DND-41 (cell line): ENCODE data around the gene TEKT3.

Experiments
- ATAC-seq: fragments of 200-7000 bp; cut with Tn5 transposase; 3 replicates; pipeline ENCODE4 v1.9.1; 2021; ENCODE audit warnings: low read depth; ENCODE audit not compliant: insufficient read depth
- DNase-seq: peaks from one replicate; pipeline ENCODE4 v3.0.0-alpha.2; 2020
- H2AFZ ChIP-seq: 2 replicates; pipeline ENCODE4 v1.6.0; 2012; ENCODE audit warnings: low read depth, low read length
- H3K27ac ChIP-seq: 2 replicates; pipeline ENCODE4 v1.5.1; 2012; ENCODE audit warnings: low read length, inconsistent platforms
- H3K27me3 ChIP-seq: fragments of 200-600 bp; sonication (generic); 2 replicates; pipeline ENCODE4 v1.6.0; 2012; ENCODE audit warnings: low read length, mild to moderate bottlenecking, inconsistent platforms; ENCODE audit not compliant: insufficient read depth, poor library complexity
- H3K36me3 ChIP-seq: 2 replicates; pipeline ENCODE4 v1.5.1; 2012; ENCODE audit warnings: low read length, inconsistent platforms; ENCODE audit not compliant: insufficient read depth
- H3K4me1 ChIP-seq: 2 replicates; pipeline ENCODE4 v1.5.1; 2012; ENCODE audit warnings: mild to moderate bottlenecking, low read length; ENCODE audit not compliant: insufficient read depth
- H3K4me2 ChIP-seq: 2 replicates; pipeline ENCODE4 v1.6.0; 2012; ENCODE audit warnings: mild to moderate bottlenecking, moderate library complexity, low read length, inconsistent platforms; ENCODE audit not compliant: insufficient read depth
- H3K4me3 ChIP-seq, 2 experiments: fragments of 200-600 bp in 1 of 2; shearing (Covaris generic) in 1 of 2; 2 replicates each; pipeline ENCODE4 v1.5.1; 2012 to 2016; ENCODE audit warnings: inconsistent platforms in 2 of 2, low read length in 2 of 2, mild to moderate bottlenecking in 2 of 2, low read depth in 1 of 2, moderate library complexity in 1 of 2
- H3K79me2 ChIP-seq: 2 replicates; pipeline ENCODE4 v1.6.0; 2012; ENCODE audit warnings: low read length, inconsistent platforms; ENCODE audit not compliant: insufficient read depth
- H3K9ac ChIP-seq: 2 replicates; pipeline ENCODE4 v1.6.0; 2012; ENCODE audit warnings: low read depth, mild to moderate bottlenecking, inconsistent platforms, low read length, moderate library complexity
- H3K9me3 ChIP-seq: 2 replicates; pipeline ENCODE4 v1.5.1; 2012; ENCODE audit warnings: low read length, moderate library complexity, mild to moderate bottlenecking, inconsistent platforms; ENCODE audit not compliant: insufficient read depth, severe bottlenecking
- H4K20me1 ChIP-seq: 2 replicates; pipeline ENCODE4 v1.6.0; 2012; ENCODE audit warnings: low read length; ENCODE audit not compliant: insufficient read depth
- EZH2 ChIP-seq: IDR thresholded peaks from 3 replicates; pipeline ENCODE4 v1.6.1; 2012; ENCODE audit warnings: borderline replicate concordance, low read depth, mild to moderate bottlenecking, moderate library complexity, low read length, inconsistent platforms; ENCODE audit not compliant: severe bottlenecking
- TF ChIP-seq, protein P1 (sequence below): IDR thresholded peaks from 2 replicates; pipeline ENCODE4 v1.5.1; 2012; ENCODE audit warnings: borderline replicate concordance, low read length, moderate library complexity, mild to moderate bottlenecking; ENCODE audit not compliant: poor library complexity, severe bottlenecking; ENCODE audit errors: extremely low read depth

The TEKT3 gene

DNA sequence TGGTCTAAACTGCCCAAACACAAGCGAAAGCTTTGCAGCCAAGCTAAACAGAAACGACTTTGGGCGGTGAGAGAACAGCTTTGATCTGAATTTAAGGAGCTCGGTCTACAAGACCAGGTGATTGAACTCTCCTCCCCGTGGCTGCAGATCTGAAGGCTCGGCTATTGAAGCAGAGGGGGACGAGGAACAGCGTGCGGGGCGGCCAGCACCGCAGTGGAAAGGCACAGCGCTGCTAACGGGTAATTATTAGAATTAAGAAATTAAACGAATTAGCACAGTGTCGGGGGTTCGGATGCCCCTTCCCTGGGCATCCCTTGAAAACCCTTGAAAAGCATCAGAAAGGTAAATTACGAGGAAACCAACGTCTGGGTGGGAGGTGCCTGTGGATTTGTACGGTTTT lies 431 bp downstream of the TEKT3 start:
- H3K27me3 ChIP-seq: peaks cover 16% of the 10 kb centered on the region
- H3K27ac ChIP-seq: no peak overlapping the region
- TF ChIP-seq, protein P1, sequence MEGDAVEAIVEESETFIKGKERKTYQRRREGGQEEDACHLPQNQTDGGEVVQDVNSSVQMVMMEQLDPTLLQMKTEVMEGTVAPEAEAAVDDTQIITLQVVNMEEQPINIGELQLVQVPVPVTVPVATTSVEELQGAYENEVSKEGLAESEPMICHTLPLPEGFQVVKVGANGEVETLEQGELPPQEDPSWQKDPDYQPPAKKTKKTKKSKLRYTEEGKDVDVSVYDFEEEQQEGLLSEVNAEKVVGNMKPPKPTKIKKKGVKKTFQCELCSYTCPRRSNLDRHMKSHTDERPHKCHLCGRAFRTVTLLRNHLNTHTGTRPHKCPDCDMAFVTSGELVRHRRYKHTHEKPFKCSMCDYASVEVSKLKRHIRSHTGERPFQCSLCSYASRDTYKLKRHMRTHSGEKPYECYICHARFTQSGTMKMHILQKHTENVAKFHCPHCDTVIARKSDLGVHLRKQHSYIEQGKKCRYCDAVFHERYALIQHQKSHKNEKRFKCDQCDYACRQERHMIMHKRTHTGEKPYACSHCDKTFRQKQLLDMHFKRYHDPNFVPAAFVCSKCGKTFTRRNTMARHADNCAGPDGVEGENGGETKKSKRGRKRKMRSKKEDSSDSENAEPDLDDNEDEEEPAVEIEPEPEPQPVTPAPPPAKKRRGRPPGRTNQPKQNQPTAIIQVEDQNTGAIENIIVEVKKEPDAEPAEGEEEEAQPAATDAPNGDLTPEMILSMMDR: no peak
- TF ChIP-seq EZH2: no peak
- H4K20me1 ChIP-seq: no peaks in the 10 kb centered on the region
- H3K36me3 ChIP-seq: no peaks in the 10 kb centered on the region
- no peak overlapping the region for H3K4me3 ChIP-seq
- H2AFZ ChIP-seq: no peak overlapping the region
- H3K9ac ChIP-seq: no peak overlapping the region
- no peaks in the 10 kb centered on the region for H3K9me3 ChIP-seq
- no peak overlapping the region for H3K4me2 ChIP-seq
- ATAC-seq (no peak), DNase-seq (no peak)
- no peaks in the 10 kb centered on the region for H3K79me2 ChIP-seq
- no peaks in the 10 kb centered on the region for H3K4me1 ChIP-seq

DNA sequence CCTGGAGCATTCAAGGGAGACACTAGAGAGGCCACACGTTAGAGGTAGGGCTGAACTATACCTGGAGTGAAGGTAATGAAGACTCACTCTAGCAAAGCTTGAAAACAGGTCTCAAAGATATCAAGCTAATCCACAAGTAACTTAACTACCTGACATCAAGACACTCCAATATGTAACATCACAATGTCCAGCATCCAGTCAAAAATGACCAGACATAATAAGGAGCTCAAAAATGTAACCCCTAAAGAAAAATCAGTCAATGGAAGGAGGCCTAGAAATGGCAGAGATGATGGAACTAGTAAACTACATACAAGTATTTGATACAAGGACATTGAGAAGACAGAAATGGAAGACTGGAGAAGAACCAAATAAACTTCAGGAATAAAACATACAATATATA lies 6.0 kb downstream of the TEKT3 start:
- Histone ChIP-seq H3K27me3 (no peaks in the 10 kb centered on the region), H3K4me3 (no peak overlapping the region), H2AFZ (no peak overlapping the region), H3K27ac (no peak overlapping the region), H3K4me1 (no peaks in the 10 kb centered on the region), H3K36me3 (no peaks in the 10 kb centered on the region), H3K4me2 (no peak overlapping the region), H3K79me2 (no peaks in the 10 kb centered on the region), H3K9ac (no peak overlapping the region), H3K9me3 (no peaks in the 10 kb centered on the region), H4K20me1 (no peaks in the 10 kb centered on the region)
- ATAC-seq (no peak), DNase-seq (no peak)
- no peak for TF ChIP-seq EZH2
- TF ChIP-seq, protein P1: no peak

DNA sequence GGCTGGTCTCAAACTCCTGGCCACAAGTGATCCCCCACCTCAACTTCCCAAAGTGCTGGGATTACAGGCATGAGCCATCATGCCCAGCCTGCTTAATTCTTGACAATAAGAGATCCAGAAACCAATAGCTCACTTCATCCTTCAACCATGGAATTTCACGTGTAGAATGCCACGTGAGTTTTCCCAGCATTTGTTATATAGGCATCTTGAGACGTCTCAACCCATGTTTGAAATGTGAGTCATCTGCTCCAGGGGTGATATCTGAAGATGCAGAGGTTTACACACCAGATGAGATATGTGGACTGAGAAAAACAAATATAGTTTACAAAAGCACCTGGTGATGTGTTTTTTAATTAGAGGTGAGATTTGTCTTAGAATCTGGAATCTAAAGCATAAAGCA lies 7.1 kb downstream of the TEKT3 start:
- DNase-seq (no peak), ATAC-seq (no peak)
- Histone ChIP-seq H4K20me1 (no peaks in the 10 kb centered on the region), H3K36me3 (no peaks in the 10 kb centered on the region), H3K27ac (no peak overlapping the region), H3K9me3 (no peaks in the 10 kb centered on the region), H3K4me2 (no peak overlapping the region), H3K4me1 (no peaks in the 10 kb centered on the region), H3K4me3 (no peak overlapping the region), H2AFZ (no peak overlapping the region), H3K79me2 (no peaks in the 10 kb centered on the region), H3K9ac (no peak overlapping the region), H3K27me3 (no peaks in the 10 kb centered on the region)
- no peak for TF ChIP-seq EZH2
- TF ChIP-seq, protein P1: no peak

DNA sequence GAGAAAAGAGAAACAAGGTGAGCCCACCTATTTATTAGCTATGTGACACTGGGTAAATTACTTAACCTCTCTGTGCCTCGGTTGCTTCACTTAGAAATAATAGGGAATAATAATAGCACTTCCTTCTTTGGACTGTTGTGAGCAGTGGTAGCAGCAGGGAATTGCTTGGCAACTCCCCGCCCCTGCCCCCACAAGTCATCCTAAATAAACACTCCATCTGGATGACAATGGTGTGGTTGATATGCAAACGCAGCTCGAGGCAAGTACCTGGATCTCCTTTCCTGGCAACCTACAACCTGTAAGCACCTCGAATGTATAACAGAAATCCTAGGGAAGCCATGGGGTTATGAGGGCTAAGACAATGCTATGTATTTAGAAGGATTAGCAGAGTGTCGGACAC lies 9.1 kb downstream of the TEKT3 start:
- no peak overlapping the region for H2AFZ ChIP-seq
- no peaks in the 10 kb centered on the region for H4K20me1 ChIP-seq
- ATAC-seq (no peak), DNase-seq (no peak)
- H3K36me3 ChIP-seq: no peaks in the 10 kb centered on the region
- TF ChIP-seq EZH2: no peak
- TF ChIP-seq, protein P1: no peak
- H3K79me2 ChIP-seq: no peaks in the 10 kb centered on the region
- H3K4me3 ChIP-seq: no peak overlapping the region
- no peaks in the 10 kb centered on the region for H3K9me3 ChIP-seq
- H3K4me2 ChIP-seq: no peak overlapping the region
- H3K27me3 ChIP-seq: no peaks in the 10 kb centered on the region
- no peaks in the 10 kb centered on the region for H3K4me1 ChIP-seq
- no peak overlapping the region for H3K27ac ChIP-seq
- no peak overlapping the region for H3K9ac ChIP-seq
